Osteocyte (in vitro differentiated cells): ENCODE data around the gene HNRNPUL1. TPM values are rescaled to one million over a fixed set of nuclear protein-coding genes. Genes with fewer than 3 reads are reported as not detected.

Experiments used
- DNase-seq: peaks from one replicate; pipeline ENCODE4 v3.0.0; 2021; ENCODE audit warnings: mixed read lengths; ENCODE audit not compliant: unreplicated experiment; ENCODE audit errors: extremely low spot score
- H3K27ac Mint-ChIP-seq: one replicate; pipeline ENCODE4 v1.8.0; 2021; ENCODE audit warnings: mild to moderate bottlenecking, mixed read lengths; ENCODE audit not compliant: unreplicated experiment
- H3K27me3 Mint-ChIP-seq: one replicate; pipeline ENCODE4 v1.8.0; 2021; ENCODE audit warnings: mixed read lengths; ENCODE audit not compliant: unreplicated experiment
- H3K36me3 Mint-ChIP-seq: one replicate; pipeline ENCODE4 v1.8.0; 2021; ENCODE audit warnings: mixed read lengths; ENCODE audit not compliant: unreplicated experiment
- H3K4me1 Mint-ChIP-seq: one replicate; pipeline ENCODE4 v1.8.0; 2021; ENCODE audit warnings: mixed read lengths; ENCODE audit not compliant: unreplicated experiment
- H3K4me3 Mint-ChIP-seq: one replicate; pipeline ENCODE4 v1.8.0; 2021; ENCODE audit warnings: mild to moderate bottlenecking, moderate library complexity, mixed read lengths; ENCODE audit not compliant: unreplicated experiment
- H3K9me3 Mint-ChIP-seq: one replicate; pipeline ENCODE4 v1.8.0; 2021; ENCODE audit warnings: mixed read lengths; ENCODE audit not compliant: unreplicated experiment
- CTCF ChIP-seq: fragments of 200-600 bp; sonication (generic); IDR thresholded peaks from 2 replicates; pipeline ENCODE4 v1.5.0; 2021; ENCODE audit warnings: antibody characterized with exemption, mild to moderate bottlenecking, moderate library complexity
- total RNA-seq: library from RNA; stranded (reverse); gene quantifications from 2 replicates; pipeline ENCODE4 v1.2.1, GENCODE V29; 2021

HNRNPUL1 gene
- total RNA-seq, 1 donor from 2014 or later, result 226 TPM

- H3K4me3 Mint-ChIP-seq, result peak overlapping the region; percentile 97
- peak overlapping the region; percentile 92 for H3K27ac Mint-ChIP-seq
- H3K27me3 Mint-ChIP-seq, result no peaks in the 10 kb centered on the region
- H3K4me1 Mint-ChIP-seq, result peaks cover 27% of the 10 kb centered on the region
- H3K9me3 Mint-ChIP-seq, result no peaks in the 10 kb centered on the region
- DNase-seq, result no peak
- TF ChIP-seq CTCF, result no peak
- H3K36me3 Mint-ChIP-seq, result peaks cover 3% of the 10 kb centered on the region
Measured at GRCh38 chr19:41352279-41352608, 88.1 kb downstream of the HNRNPUL1 start.

- no peaks in the 10 kb centered on the region for H3K27me3 Mint-ChIP-seq
Measured at GRCh38 chr19:41352609-41353465, 88.7 kb downstream of the HNRNPUL1 start.

GRCh38 chr19:41353466-41354342 lies 89.5 kb downstream of the HNRNPUL1 start, which contains the start of gene TGFB1:
TGFB1 (minus strand) TSS chr19:41353922; CDS start chr19:41353044, 878 bp downstream.
- no peaks in the 10 kb centered on the region for H3K27me3 Mint-ChIP-seq

More at GRCh38 chr19:41352609-41353465, 88.7 kb downstream of the HNRNPUL1 start:
- peak overlapping the region; percentile 97 for H3K4me3 Mint-ChIP-seq
- TF ChIP-seq CTCF, result peak; percentile 61
- DNase-seq, result peak; percentile 88
- H3K9me3 Mint-ChIP-seq, result no peaks in the 10 kb centered on the region
- H3K4me1 Mint-ChIP-seq, result peaks cover 27% of the 10 kb centered on the region
- H3K36me3 Mint-ChIP-seq, result peaks cover 3% of the 10 kb centered on the region
- peak overlapping the region; percentile 92 for H3K27ac Mint-ChIP-seq

GRCh38 chr19:41354343-41354953 lies 90.3 kb downstream of the HNRNPUL1 start:
- peak overlapping the region; percentile 84 for H3K4me3 Mint-ChIP-seq
- H3K27ac Mint-ChIP-seq, result peak overlapping the region; percentile 91
- H3K9me3 Mint-ChIP-seq, result no peaks in the 10 kb centered on the region
- H3K27me3 Mint-ChIP-seq, result no peaks in the 10 kb centered on the region
- DNase-seq, result no peak
- H3K4me1 Mint-ChIP-seq, result peaks cover 18% of the 10 kb centered on the region
- TF ChIP-seq CTCF, result no peak
- H3K36me3 Mint-ChIP-seq, result no peaks in the 10 kb centered on the region

More at GRCh38 chr19:41353466-41354342, 89.5 kb downstream of the HNRNPUL1 start, which contains the start of gene TGFB1:
- no peaks in the 10 kb centered on the region for H3K36me3 Mint-ChIP-seq
- H3K9me3 Mint-ChIP-seq, result no peaks in the 10 kb centered on the region
- H3K4me3 Mint-ChIP-seq, result peak within 1 kb of the TSS; percentile 97
- TF ChIP-seq CTCF, result peak; percentile 96
- H3K27ac Mint-ChIP-seq, result peak within 1 kb of the TSS; percentile 91
- DNase-seq, result peak; percentile 96
- peaks cover 25% of the 10 kb centered on the region for H3K4me1 Mint-ChIP-seq
